GM11168 (cell line): ENCODE measurements around the gene SPINDOC.
"Not testable (repeated sequence)": the region's sequence is repeated elsewhere in the genome, so short reads cannot be mapped to it uniquely, and the experiment has no call there.

Source experiments
- in situ Hi-C: fragments of 300-500 bp; cut with MboI; formaldehyde crosslinking; loops from one replicate; pipeline ENCODE4 v1.12.0; 2022; ENCODE audit warnings: low sequenced_read_pairs; ENCODE audit not compliant: unreplicated experiment

The SPINDOC gene

GRCh38 chr11:63813035-63813562 is at the start of gene SPINDOC:
SPINDOC (plus strand) TSS chr11:63813456; CDS start chr11:63813687, 231 bp downstream.
- in situ Hi-C loops = no loop called here

DNA sequence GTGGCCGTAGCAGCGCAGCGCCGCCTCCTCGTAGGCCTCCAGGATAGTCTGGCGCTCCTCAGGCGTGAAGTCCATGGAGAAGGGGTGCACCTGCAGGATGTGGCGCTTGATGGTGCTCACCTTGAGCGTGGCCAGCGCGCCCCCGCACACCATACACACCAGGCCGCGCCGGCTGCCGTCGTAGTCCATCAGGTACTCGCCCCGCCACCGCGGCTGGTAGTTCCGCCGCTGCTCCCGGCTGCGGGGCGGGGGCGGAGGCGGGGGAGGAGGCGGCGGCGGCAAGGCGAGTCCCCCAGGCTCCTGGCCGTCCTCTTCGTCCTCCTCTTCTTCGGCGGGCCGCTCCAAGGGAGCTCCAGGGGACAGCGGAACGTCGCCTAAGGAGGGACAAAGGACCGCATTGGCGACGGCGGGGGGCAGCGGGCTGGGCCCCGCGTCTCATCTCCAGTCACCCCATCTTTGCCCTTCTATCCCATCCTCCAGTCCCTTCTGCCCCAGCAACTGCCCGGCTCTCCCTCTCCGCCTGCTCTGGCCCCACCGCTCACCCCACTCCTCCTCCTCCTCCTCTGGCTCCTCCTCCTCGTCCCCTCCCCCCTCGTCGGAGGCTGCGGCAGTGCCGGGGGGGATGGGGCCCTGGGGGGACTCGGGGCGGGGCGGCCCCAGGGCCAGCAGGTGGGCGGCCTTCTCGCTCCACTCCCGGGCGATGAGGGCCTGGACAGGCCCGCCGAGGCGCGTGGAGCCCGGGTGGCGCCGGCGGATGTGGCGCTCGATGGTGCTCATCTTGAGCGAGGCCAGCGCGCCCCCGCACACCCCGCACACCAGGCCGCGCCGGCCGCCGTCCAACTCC is 49.5 kb upstream of the SPINDOC start:
- in situ Hi-C loops = no loop called here

- in situ Hi-C loops = no loop called here
Measured at GRCh38 chr11:63764340-63764678, 48.9 kb upstream of the SPINDOC start.

- in situ Hi-C loops = no loop called here
Measured at GRCh38 chr11:63764679-63765647, 48.3 kb upstream of the SPINDOC start.

GRCh38 chr11:63765688-63766241 is 47.5 kb upstream of the SPINDOC start:
- in situ Hi-C loops = no loop called here

DNA sequence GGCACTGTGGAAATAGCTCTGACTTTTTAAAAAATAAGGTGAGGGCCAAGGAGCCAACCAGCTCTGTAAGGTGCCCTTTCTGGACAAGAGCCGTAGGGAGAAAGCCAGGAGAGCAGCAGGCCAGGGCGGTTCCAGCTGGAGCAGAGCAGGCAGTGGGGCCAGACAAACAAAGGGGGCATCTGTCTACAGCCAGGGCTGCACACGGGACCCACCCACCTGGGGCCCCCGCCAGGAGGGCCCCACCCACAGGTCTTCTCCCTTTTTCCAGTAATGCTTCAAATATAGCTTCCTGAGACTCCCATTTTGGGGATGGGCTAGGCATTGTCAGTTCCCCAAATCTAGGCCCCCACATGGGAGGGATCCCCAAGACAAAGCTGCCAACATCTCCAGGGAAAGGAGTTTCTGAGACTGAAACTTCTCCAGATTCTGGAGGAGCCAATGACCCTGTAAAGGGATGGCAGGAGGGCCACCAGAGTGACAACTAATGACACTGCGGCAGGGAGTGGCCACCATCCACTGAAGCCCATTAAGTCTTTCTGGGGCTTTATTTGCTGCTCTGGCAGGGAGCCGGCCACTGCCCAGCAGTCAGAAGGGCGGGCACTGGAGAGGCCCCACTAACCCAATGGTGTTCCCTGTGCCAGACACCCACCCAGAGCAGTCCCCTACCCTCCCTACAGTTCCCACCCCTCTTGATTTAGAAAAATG is 46.6 kb upstream of the SPINDOC start:
- in situ Hi-C loops = no loop called here

DNA sequence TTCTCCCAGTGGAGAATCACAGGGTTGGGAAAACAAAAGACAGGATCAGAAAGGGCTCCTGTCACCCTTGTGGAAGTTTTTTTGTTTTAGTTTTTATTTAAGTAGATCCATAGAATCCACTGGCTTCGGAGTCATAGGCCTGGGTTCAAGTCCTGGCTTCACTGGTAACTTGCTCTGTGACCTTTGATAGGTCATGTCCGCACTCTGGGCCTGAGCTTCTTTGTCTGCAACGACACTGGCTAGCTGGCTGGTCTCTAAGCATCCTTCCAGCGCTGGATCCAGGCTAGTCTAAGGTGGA is 46.0 kb upstream of the SPINDOC start:
- in situ Hi-C loops = no loop called here

GRCh38 chr11:63767565-63768236 is 45.6 kb upstream of the SPINDOC start:
- in situ Hi-C loops = no loop called here

- in situ Hi-C loops = no loop called here
Measured at GRCh38 chr11:63768237-63769041, 44.8 kb upstream of the SPINDOC start, which contains the start of gene ZFTA. ZFTA (minus strand) TSS chr11:63768775; CDS start chr11:63768622, 153 bp downstream.

- in situ Hi-C loops = no loop called here
Measured at GRCh38 chr11:63769042-63769713, 44.1 kb upstream of the SPINDOC start.

GRCh38 chr11:63769714-63770455 is 43.4 kb upstream of the SPINDOC start:
- in situ Hi-C loops = no loop called here

DNA sequence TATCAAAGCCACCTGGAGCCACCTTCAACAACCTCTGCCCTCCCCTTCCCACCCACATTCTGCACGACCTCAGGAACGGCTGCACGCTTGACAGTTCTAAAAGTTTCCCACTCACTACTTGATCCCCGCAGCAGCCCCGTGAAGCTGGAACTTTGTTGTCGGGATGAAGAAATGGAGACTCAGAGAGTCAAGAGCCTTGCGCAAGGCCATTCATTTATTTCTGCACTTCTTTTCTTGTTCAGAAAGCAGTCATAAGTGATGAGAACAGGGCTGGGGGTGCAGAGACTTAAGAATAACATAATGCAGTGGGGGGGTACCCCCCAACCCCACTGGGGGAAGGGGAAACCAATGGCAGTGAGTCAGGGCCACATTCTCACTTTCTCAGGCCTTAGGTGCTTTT is 42.5 kb upstream of the SPINDOC start:
- in situ Hi-C loops = no loop called here

- in situ Hi-C loops = not testable (repeated sequence)
Measured at GRCh38 chr11:63771741-63772318, 41.4 kb upstream of the SPINDOC start.

GRCh38 chr11:63775191-63775590 is 38.1 kb upstream of the SPINDOC start:
- in situ Hi-C loops = no loop called here

DNA sequence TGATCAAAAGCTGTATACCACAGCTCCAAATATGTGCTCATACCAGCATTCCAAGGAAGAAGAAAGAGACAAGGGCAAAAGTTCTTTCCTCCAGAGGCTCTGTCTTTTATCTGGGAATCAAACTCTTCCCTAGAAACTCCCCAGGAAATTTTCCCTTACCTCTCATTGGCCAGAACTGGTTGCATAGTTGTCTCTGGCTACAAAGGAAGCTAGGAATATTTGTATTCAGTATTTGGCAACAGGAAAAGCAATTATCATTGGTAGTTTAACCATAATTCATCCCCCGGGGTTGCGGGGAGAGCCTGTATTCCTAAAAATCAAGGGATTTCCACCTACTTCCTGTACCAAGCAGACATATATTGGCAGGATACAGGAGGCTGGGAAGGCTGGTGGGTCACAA is 34.2 kb upstream of the SPINDOC start:
- in situ Hi-C loops = no loop called here

DNA sequence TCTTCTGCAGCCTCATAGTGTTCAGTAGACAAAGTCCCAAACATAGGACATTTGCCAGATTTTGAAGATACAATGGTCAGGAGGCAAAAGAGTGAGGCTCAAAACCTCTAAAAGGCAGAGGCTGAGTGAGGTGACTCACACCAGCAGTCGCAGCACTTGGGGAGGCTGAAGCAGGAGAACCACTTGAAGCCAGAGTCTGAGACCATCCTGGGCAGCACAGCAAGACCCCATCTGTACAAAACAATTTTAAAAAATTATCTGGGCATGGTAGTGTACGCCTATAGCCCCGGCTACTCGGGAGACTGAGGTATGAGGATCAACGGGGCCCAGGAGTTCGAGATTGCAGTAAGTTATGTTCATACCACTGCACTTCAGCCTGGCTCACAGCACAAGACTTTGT is 30.5 kb upstream of the SPINDOC start:
- in situ Hi-C loops = loop anchor here (5.0 kb wide), 1 partner anchor 45 kb away; no protein-coding TSS in a partner anchor
